Osteocyte (in vitro differentiated cells): Measurements from ENCODE around the gene CDK5. TPM values are rescaled to one million over a fixed set of nuclear protein-coding genes. Genes with fewer than 3 reads are reported as not detected.

Experiments
- DNase-seq: peaks from one replicate; pipeline ENCODE4 v3.0.0; 2021; ENCODE audit warnings: mixed read lengths; ENCODE audit not compliant: unreplicated experiment; ENCODE audit errors: extremely low spot score
- H3K27ac Mint-ChIP-seq: one replicate; pipeline ENCODE4 v1.8.0; 2021; ENCODE audit warnings: mild to moderate bottlenecking, mixed read lengths; ENCODE audit not compliant: unreplicated experiment
- H3K27me3 Mint-ChIP-seq: one replicate; pipeline ENCODE4 v1.8.0; 2021; ENCODE audit warnings: mixed read lengths; ENCODE audit not compliant: unreplicated experiment
- H3K36me3 Mint-ChIP-seq: one replicate; pipeline ENCODE4 v1.8.0; 2021; ENCODE audit warnings: mixed read lengths; ENCODE audit not compliant: unreplicated experiment
- H3K4me1 Mint-ChIP-seq: one replicate; pipeline ENCODE4 v1.8.0; 2021; ENCODE audit warnings: mixed read lengths; ENCODE audit not compliant: unreplicated experiment
- H3K4me3 Mint-ChIP-seq: one replicate; pipeline ENCODE4 v1.8.0; 2021; ENCODE audit warnings: mild to moderate bottlenecking, moderate library complexity, mixed read lengths; ENCODE audit not compliant: unreplicated experiment
- H3K9me3 Mint-ChIP-seq: one replicate; pipeline ENCODE4 v1.8.0; 2021; ENCODE audit warnings: mixed read lengths; ENCODE audit not compliant: unreplicated experiment
- total RNA-seq: library from RNA; stranded (reverse); gene quantifications from 2 replicates; pipeline ENCODE4 v1.2.1, GENCODE V29; 2021
- TF ChIP-seq, protein P1 (sequence below): fragments of 200-600 bp; sonication (generic); IDR thresholded peaks from 2 replicates; pipeline ENCODE4 v1.5.0; 2021; ENCODE audit warnings: antibody characterized with exemption, mild to moderate bottlenecking, moderate library complexity

The CDK5 gene
- total RNA-seq, 1 donor from 2014 or later = 18.8 TPM

DNA sequence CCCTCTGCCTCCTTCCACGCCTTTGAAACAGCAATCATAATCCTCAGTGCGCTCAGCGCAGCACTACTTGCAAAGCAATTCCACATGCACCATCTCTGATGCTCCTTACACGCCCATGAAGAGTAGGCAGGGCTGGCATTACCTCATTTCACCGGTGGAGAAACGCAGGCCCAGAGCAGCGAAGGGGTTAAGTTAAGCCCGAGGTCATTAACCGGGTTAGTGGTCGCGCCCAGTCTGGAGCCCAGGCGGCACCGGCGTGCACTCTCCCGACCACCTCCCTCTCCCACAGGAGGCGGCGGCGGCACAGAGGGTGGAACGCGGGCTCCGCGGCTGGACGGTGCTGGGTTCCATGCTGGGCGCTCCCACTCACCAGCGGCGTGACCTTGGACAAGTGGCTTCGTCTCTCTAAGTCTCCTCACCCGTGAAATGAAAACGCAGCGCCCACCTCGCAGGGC is 22.4 kb upstream of the CDK5 start:
- Mint-ChIP-seq H3K27ac (peak overlapping the region; percentile 75), H3K36me3 (peaks cover 8% of the 10 kb centered on the region), H3K4me3 (peak overlapping the region; percentile 82), H3K9me3 (no peaks in the 10 kb centered on the region), H3K27me3 (no peaks in the 10 kb centered on the region), H3K4me1 (peaks cover 48% of the 10 kb centered on the region)
- DNase-seq = no peak
- TF ChIP-seq, protein P1, sequence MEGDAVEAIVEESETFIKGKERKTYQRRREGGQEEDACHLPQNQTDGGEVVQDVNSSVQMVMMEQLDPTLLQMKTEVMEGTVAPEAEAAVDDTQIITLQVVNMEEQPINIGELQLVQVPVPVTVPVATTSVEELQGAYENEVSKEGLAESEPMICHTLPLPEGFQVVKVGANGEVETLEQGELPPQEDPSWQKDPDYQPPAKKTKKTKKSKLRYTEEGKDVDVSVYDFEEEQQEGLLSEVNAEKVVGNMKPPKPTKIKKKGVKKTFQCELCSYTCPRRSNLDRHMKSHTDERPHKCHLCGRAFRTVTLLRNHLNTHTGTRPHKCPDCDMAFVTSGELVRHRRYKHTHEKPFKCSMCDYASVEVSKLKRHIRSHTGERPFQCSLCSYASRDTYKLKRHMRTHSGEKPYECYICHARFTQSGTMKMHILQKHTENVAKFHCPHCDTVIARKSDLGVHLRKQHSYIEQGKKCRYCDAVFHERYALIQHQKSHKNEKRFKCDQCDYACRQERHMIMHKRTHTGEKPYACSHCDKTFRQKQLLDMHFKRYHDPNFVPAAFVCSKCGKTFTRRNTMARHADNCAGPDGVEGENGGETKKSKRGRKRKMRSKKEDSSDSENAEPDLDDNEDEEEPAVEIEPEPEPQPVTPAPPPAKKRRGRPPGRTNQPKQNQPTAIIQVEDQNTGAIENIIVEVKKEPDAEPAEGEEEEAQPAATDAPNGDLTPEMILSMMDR = no peak

DNA sequence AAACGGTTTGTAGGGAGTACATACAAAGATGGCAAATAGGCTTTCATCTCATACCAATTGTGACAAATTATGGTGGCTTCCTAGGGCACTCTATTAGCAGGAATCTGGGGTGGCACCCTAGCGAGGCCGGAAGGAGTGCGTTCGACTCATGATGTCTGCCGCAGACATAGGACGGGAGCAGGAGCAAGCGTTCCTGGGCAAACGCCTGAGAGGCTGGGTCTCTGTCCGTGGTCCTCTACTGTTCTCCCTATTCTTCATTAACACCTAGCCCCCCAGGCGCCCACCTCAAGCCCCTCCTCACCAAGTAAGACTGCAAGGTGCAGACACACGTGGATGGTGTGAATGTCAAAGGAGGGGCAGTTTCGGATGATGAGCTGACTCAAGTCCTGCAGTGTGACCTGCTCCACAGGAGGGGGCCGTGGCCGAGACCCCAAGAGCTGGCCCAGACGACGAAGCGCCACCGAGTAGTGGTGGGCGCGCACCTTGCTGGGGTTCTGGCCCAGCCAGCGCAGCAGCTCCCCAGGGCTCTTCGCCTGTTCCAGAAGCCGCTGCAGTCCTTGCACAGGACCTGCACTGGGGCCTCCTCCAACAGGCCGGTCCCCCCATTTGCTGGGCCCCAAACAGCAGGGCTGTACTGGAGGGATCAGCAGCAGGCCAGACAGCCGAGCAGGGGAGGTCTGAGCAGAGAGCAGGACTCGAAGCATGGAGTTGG is 21.7 kb upstream of the CDK5 start:
- Mint-ChIP-seq H3K9me3 (no peaks in the 10 kb centered on the region), H3K27me3 (no peaks in the 10 kb centered on the region), H3K4me1 (peaks cover 45% of the 10 kb centered on the region), H3K36me3 (peaks cover 12% of the 10 kb centered on the region), H3K4me3 (peak overlapping the region; percentile 82), H3K27ac (peak overlapping the region; percentile 75)
- TF ChIP-seq, protein P1 = no peak
- no peak for DNase-seq

DNA sequence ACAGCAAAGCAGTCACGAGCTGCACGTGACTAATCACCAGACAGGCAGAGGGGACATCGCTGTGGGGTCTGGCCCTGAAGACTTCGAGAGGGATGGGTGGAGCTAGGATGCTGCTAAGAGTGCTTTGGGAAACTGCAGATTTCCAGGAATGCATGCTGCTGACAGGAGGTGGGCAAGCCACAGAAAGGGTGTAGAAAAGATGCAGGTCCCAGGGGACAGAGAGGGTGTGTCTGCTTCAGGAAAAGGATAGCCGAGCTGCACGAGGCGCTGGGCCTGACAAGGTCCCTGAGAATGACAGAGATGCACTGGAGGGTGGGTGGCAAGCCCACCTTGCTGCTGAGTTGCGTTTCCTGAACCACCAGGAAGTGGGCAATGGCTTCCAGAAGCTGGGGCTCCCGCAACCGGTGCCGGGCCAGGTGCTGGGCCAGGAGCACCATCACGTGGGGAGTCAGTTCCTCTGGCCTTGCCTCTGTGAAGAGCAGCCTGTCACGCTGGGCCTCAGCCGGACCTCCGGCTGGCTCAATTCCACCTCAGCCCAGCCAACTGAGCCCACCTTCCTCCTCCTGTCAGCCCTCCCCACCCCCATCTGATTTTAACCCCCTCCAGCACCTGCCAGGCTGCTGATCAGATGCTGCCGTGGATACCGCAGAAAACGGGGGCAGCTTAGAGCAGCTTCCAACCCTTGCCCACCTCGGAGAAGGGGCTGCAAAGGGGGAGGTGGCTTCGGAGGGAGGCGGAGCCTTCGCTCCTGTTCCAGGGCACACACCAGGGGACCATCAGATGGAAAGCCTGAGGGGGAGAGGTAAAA is 20.7 kb upstream of the CDK5 start:
- peaks cover 42% of the 10 kb centered on the region for H3K4me1 Mint-ChIP-seq
- H3K27ac Mint-ChIP-seq = peak overlapping the region; percentile 81
- DNase-seq = no peak
- H3K4me3 Mint-ChIP-seq = peak overlapping the region; percentile 82
- H3K27me3 Mint-ChIP-seq = no peaks in the 10 kb centered on the region
- no peaks in the 10 kb centered on the region for H3K9me3 Mint-ChIP-seq
- TF ChIP-seq, protein P1 = no peak
- H3K36me3 Mint-ChIP-seq = peaks cover 13% of the 10 kb centered on the region

DNA sequence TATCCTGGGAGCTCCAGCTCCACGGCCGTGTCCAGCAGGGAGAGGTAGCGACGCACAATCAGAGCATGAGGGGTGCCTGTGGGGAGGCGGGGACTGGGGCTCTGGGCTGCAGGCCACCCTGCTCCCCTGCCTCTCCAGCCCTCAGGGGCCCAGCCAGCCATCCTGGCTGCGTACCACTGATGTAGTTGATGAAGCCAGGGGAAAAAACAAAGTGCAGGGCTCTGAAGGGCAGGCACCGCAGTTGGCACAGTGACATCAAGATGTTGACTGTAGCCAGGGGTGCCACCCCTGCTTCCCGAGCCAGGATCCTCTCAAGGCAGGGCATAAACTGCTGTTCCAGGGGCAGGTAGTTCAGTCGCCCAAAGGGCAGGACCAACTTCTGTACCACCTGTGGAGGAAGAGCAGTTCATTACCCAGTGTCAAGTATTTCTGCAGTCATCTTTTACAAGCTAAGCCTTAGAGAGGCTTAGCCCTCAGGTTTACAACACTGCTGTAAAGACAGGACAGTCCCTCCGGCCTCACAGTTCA is 20.1 kb upstream of the CDK5 start:
- Mint-ChIP-seq H3K4me3 (peak overlapping the region; percentile 58), H3K4me1 (peaks cover 39% of the 10 kb centered on the region), H3K9me3 (no peaks in the 10 kb centered on the region), H3K36me3 (peaks cover 13% of the 10 kb centered on the region), H3K27me3 (no peaks in the 10 kb centered on the region), H3K27ac (peak overlapping the region; percentile 81)
- no peak for DNase-seq
- TF ChIP-seq, protein P1 = no peak
